Measurements from ENCODE around the gene GUK1.

Gene GUK1

GRCh38 chr1:228139931-228140723 lies at the start of gene GUK1:
TSS of gene GUK1 (plus strand) at chr1:228140279. CDS start at chr1:228140303, 24 bp downstream.
- DNase-seq, result peak; percentile 99 to 100 (median 100)

- no peak for DNase-seq
Observed at GRCh38 chr1:228090613-228091081, 49.4 kb upstream of the GUK1 start.

- DNase-seq, result no peak
Observed at GRCh38 chr1:228091084-228091483, 49.0 kb upstream of the GUK1 start.

- DNase-seq, result no peak
Observed at GRCh38 chr1:228092342-228093049, 47.6 kb upstream of the GUK1 start.

GRCh38 chr1:228093050-228093906 lies 46.8 kb upstream of the GUK1 start:
- no peak for DNase-seq

- DNase-seq, result no peak
Observed at GRCh38 chr1:228094432-228095016, 45.6 kb upstream of the GUK1 start.

GRCh38 chr1:228095161-228095560 lies 44.9 kb upstream of the GUK1 start:
- no peak for DNase-seq

- DNase-seq, result no peak
Observed at GRCh38 chr1:228095938-228096337, 44.1 kb upstream of the GUK1 start.

GRCh38 chr1:228096416-228097332 lies 43.4 kb upstream of the GUK1 start:
- DNase-seq, result no peak

GRCh38 chr1:228097333-228098081 lies 42.6 kb upstream of the GUK1 start:
- DNase-seq, result no peak

GRCh38 chr1:228098323-228098931 lies 41.7 kb upstream of the GUK1 start:
- DNase-seq, result no peak

GRCh38 chr1:228099331-228099732 lies 40.7 kb upstream of the GUK1 start:
- no peak for DNase-seq

- DNase-seq, result no peak
Observed at GRCh38 chr1:228100822-228101613, 39.1 kb upstream of the GUK1 start.

- DNase-seq, result no peak
Observed at GRCh38 chr1:228101614-228101993, 38.5 kb upstream of the GUK1 start.

- peak; percentile 27 to 52 (median 30) for DNase-seq
Observed at GRCh38 chr1:228101994-228102790, 37.9 kb upstream of the GUK1 start.

GRCh38 chr1:228102791-228103620 lies 37.1 kb upstream of the GUK1 start, which contains the start of gene C1orf35:
TSS of gene C1orf35 (minus strand) at chr1:228103325. CDS start at chr1:228103227, 98 bp downstream.
- DNase-seq, result peak; percentile 87 to 90 (median 88)

GRCh38 chr1:228104526-228105269 lies 35.4 kb upstream of the GUK1 start:
- no peak for DNase-seq
